Liver (tissue), 9 donors: ENCODE results near the gene TIMM23B. TPM values are rescaled to one million over a fixed set of nuclear protein-coding genes. Genes with fewer than 3 reads are reported as not detected.
"Not testable (repeated sequence)": the region's sequence is repeated elsewhere in the genome, so short reads cannot be mapped to it uniquely, and the experiment has no call there.

Source experiments
- DNase-seq: peaks from one replicate; pipeline ENCODE4 v3.0.0-alpha.2; 2017; ENCODE audit warnings: low spot score
- H3K27ac ChIP-seq, 2 donors: one replicate each; pipeline ENCODE4 v1.7.0; 2013; ENCODE audit warnings: inconsistent platforms in 2 of 2, low read length in 2 of 2, control low read depth in 1 of 2, low read depth in 1 of 2, mild to moderate bottlenecking in 1 of 2
- H3K27me3 ChIP-seq, 4 donors: one replicate each; pipeline versions ENCODE4 v1.6.1 to v1.7.0; 2013; ENCODE audit warnings: low read length in 3 of 4, inconsistent platforms in 1 of 4, mild to moderate bottlenecking in 1 of 4, moderate library complexity in 1 of 4; ENCODE audit not compliant: control insufficient read depth in 4 of 4, insufficient read depth in 4 of 4
- H3K36me3 ChIP-seq, 4 donors: one replicate each; pipeline versions ENCODE4 v1.6.1 to v1.7.0; 2013; ENCODE audit warnings: low read length in 3 of 4, mild to moderate bottlenecking in 3 of 4, low read depth in 1 of 4, moderate library complexity in 1 of 4; ENCODE audit not compliant: control insufficient read depth in 4 of 4, insufficient read depth in 3 of 4
- H3K4me1 ChIP-seq, 4 donors: one replicate each; pipeline versions ENCODE4 v1.6.1 to v1.7.0; 2013; ENCODE audit warnings: low read length in 3 of 4, mild to moderate bottlenecking in 3 of 4, moderate library complexity in 1 of 4; ENCODE audit not compliant: control insufficient read depth in 4 of 4, insufficient read depth in 4 of 4
- H3K4me3 ChIP-seq, 3 donors: one replicate each; pipeline versions ENCODE4 v1.6.1 to v1.7.0; 2013; ENCODE audit warnings: low read length in 3 of 3, control low read depth in 1 of 3, low read depth in 1 of 3, mild to moderate bottlenecking in 1 of 3
- H3K9ac ChIP-seq, 2 donors: one replicate each; pipeline ENCODE4 v1.7.0; 2013; ENCODE audit warnings: low read length in 2 of 2, mild to moderate bottlenecking in 2 of 2, moderate library complexity in 2 of 2, control low read depth in 1 of 2, low read depth in 1 of 2
- H3K9me3 ChIP-seq, 4 donors: one replicate each; pipeline versions ENCODE4 v1.6.1 to v1.7.0; 2013; ENCODE audit warnings: low read length in 3 of 4; ENCODE audit not compliant: control insufficient read depth in 4 of 4
- GABPA ChIP-seq, 2 donors: IDR thresholded peaks in 1 of 2; conservative IDR thresholded peaks in 1 of 2; 2 replicates each; pipeline ENCODE4 v1.6.1; 2016; ENCODE audit warnings: antibody characterized with exemption in 2 of 2, mild to moderate bottlenecking in 1 of 2, moderate library complexity in 1 of 2
- MAX ChIP-seq: IDR thresholded peaks from 2 replicates; pipeline ENCODE4 v1.6.1; 2016; ENCODE audit warnings: antibody characterized with exemption
- RAD21 ChIP-seq, 2 donors: IDR thresholded peaks; 2 replicates each; pipeline ENCODE4 v1.6.1; 2016; ENCODE audit warnings: antibody characterized with exemption in 2 of 2, mild to moderate bottlenecking in 2 of 2
- RXRA ChIP-seq, 2 donors: IDR thresholded peaks; 2 replicates each; pipeline ENCODE4 v1.6.1; 2017 to 2018; ENCODE audit warnings: antibody characterized with exemption in 2 of 2, mild to moderate bottlenecking in 1 of 2
- YY1 ChIP-seq: IDR thresholded peaks from 2 replicates; pipeline ENCODE4 v1.6.1; 2016; ENCODE audit warnings: antibody characterized with exemption, mild to moderate bottlenecking
- WGBS: extraction: QIAGEN DNeasy Blood & Tissue Kit; methylation state at CpG from one replicate; pipeline ENCODE4 v1.1.7; 2013; 5-methylcytosine and 5-hydroxymethylcytosine counted together
- polyA plus RNA-seq, 2 donors: library from polyadenylated mRNA; stranded (reverse) in 1 of 2; unstranded in 1 of 2; fragments of 200-250 nt in 1 of 2; fragments of >200 nt in 1 of 2; fragmentation: Nextera tagmentation in 1 of 2; extraction: Ambion mirVana in 1 of 2; gene quantifications; one replicate each; pipeline versions ENCODE4 v1.2.1 to v1.2.3, GENCODE V29; 2013 to 2015
- total RNA-seq, 2 donors: library from RNA; depleted of rRNA; stranded (reverse); fragments of >200 nt; gene quantifications; one replicate each; pipeline ENCODE4 v1.2.3, GENCODE V29; 2014
- TF ChIP-seq, protein P1 (sequence below): IDR thresholded peaks from 2 replicates; pipeline ENCODE4 v1.6.1; 2016; ENCODE audit warnings: antibody characterized with exemption, mild to moderate bottlenecking
- TF ChIP-seq, protein P2 (sequence below): IDR thresholded peaks from 2 replicates; pipeline ENCODE4 v1.6.1; 2016; ENCODE audit warnings: antibody characterized with exemption
- donor health status: healthy.
- donor health status: healthy.
- donor health status: healthy.
- donor health status: healthy.
- donor health status: healthy.

The TIMM23B gene, protein sequence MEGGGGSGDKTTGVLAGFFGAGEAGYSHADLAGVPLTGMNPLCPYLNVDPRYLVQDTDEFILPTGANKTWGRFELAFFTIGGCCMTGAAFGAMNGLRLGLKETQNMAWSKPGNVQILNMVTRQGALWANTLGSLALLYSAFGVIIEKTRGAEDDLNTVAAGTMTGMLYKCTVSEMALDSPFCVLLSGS
- total RNA-seq: 10 to 100 TPM in 1 of 2 donors, 1 to 10 TPM in 1; 9.1 to 23.1 TPM
- 10 to 100 TPM in 1 of 2 donors, 1 to 10 TPM in 1; 6.2 to 10.4 TPM for polyA plus RNA-seq

DNA sequence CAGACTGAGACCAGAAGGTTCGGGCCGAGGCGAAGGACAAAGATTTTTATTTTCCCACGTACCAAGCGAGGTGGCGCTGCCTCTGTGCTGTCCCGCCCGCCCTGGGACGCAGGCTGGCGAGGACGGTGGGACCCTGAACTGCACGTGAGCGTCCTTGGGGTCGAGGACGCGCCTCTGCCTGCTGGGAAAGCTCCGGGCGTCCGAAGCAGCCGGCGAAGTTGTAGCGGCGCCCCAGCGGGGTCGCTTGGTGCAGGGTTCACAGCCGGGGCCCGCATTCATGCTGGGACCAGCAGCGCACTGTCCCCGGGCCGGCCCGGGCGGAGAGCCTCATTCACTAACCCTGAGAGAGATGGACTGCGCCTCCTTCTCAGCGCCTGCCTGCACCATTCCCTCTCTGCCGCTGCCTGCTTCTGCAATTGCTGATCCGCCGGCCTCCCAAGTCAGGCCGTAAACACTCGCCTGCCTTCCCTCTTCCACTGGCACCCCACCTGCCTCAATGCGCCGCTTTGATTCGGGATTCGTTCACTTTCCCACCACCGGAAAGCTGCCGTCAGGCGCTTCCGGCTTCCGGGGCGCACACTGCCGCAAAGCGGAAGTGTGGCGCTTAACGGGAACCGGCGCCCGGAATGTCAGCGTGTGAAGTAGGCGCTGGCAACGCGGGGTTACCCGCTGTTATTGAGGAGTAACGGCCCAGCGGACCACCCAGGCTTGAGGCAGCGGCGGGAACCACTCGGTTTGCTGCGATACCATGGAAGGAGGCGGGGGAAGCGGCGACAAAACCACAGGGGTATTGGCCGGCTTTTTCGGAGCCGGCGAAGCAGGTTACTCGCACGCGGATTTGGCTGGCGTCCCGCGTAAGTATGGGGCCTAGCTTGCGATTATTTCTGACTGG lies at the start of gene TIMM23B, which contains the start of gene PARG:
Gene TIMM23B (plus strand): TSS at position 607 of the 892 bp plus-strand sequence. CDS start 142 bp downstream, at position 749.
Gene PARG (minus strand): TSS at position 581 of the 892 bp plus-strand sequence. CDS start 302 bp downstream, at position 279.
- Histone ChIP-seq H3K4me3 (peak within 1 kb of the TSS; percentile 79 to 97 (median 91)), H3K9ac (peak within 1 kb of the TSS; percentile 90 to 91), H3K4me1 (peaks cover 3 to 21% (median 12%) of the 10 kb centered on the region in 4 donors), H3K27ac (peak within 1 kb of the TSS; percentile 63 to 73)
- WGBS: under 1% methylated on average over 81 of the region's 81 CpGs
- H3K36me3 ChIP-seq, H3K27me3 ChIP-seq, H3K9me3 ChIP-seq: not testable (repeated sequence)
- TF ChIP-seq, protein P1, sequence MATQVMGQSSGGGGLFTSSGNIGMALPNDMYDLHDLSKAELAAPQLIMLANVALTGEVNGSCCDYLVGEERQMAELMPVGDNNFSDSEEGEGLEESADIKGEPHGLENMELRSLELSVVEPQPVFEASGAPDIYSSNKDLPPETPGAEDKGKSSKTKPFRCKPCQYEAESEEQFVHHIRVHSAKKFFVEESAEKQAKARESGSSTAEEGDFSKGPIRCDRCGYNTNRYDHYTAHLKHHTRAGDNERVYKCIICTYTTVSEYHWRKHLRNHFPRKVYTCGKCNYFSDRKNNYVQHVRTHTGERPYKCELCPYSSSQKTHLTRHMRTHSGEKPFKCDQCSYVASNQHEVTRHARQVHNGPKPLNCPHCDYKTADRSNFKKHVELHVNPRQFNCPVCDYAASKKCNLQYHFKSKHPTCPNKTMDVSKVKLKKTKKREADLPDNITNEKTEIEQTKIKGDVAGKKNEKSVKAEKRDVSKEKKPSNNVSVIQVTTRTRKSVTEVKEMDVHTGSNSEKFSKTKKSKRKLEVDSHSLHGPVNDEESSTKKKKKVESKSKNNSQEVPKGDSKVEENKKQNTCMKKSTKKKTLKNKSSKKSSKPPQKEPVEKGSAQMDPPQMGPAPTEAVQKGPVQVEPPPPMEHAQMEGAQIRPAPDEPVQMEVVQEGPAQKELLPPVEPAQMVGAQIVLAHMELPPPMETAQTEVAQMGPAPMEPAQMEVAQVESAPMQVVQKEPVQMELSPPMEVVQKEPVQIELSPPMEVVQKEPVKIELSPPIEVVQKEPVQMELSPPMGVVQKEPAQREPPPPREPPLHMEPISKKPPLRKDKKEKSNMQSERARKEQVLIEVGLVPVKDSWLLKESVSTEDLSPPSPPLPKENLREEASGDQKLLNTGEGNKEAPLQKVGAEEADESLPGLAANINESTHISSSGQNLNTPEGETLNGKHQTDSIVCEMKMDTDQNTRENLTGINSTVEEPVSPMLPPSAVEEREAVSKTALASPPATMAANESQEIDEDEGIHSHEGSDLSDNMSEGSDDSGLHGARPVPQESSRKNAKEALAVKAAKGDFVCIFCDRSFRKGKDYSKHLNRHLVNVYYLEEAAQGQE: peak; percentile 70
- peak; percentile 89 for TF ChIP-seq MAX
- TF ChIP-seq YY1: peak; percentile 65
- TF ChIP-seq, protein P2, sequence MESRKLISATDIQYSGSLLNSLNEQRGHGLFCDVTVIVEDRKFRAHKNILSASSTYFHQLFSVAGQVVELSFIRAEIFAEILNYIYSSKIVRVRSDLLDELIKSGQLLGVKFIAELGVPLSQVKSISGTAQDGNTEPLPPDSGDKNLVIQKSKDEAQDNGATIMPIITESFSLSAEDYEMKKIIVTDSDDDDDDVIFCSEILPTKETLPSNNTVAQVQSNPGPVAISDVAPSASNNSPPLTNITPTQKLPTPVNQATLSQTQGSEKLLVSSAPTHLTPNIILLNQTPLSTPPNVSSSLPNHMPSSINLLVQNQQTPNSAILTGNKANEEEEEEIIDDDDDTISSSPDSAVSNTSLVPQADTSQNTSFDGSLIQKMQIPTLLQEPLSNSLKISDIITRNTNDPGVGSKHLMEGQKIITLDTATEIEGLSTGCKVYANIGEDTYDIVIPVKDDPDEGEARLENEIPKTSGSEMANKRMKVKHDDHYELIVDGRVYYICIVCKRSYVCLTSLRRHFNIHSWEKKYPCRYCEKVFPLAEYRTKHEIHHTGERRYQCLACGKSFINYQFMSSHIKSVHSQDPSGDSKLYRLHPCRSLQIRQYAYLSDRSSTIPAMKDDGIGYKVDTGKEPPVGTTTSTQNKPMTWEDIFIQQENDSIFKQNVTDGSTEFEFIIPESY: peak; percentile 64
- peak in 1 of 2 donors; percentile 2 for TF ChIP-seq RAD21 (IDR thresholded peaks at IDR 0.05)
- TF ChIP-seq GABPA (IDR thresholded peaks at IDR 0.05 in 1 of 2, conservative IDR thresholded peaks at IDR 0.05 in 1 of 2): peak; percentile 84 to 97
- peak in 1 of 2 donors; percentile 13 for TF ChIP-seq RXRA (IDR thresholded peaks at IDR 0.05)
- peak; percentile 79 for DNase-seq

GRCh38 chr10:49899999-49900398 lies 41.9 kb upstream of the TIMM23B start:
- not testable (repeated sequence) for H3K27ac ChIP-seq, H3K9ac ChIP-seq, H3K9me3 ChIP-seq, H3K36me3 ChIP-seq, H3K4me3 ChIP-seq, H3K27me3 ChIP-seq, DNase-seq, H3K4me1 ChIP-seq
- 100% methylated on average over 1 of the region's 2 CpGs for WGBS

GRCh38 chr10:49900406-49900805 lies 41.4 kb upstream of the TIMM23B start:
- not testable (repeated sequence) for H3K4me3 ChIP-seq, H3K27me3 ChIP-seq, DNase-seq, H3K9ac ChIP-seq, H3K4me1 ChIP-seq, H3K9me3 ChIP-seq, H3K27ac ChIP-seq, H3K36me3 ChIP-seq
- 90% methylated on average over 2 of the region's 3 CpGs for WGBS

DNA sequence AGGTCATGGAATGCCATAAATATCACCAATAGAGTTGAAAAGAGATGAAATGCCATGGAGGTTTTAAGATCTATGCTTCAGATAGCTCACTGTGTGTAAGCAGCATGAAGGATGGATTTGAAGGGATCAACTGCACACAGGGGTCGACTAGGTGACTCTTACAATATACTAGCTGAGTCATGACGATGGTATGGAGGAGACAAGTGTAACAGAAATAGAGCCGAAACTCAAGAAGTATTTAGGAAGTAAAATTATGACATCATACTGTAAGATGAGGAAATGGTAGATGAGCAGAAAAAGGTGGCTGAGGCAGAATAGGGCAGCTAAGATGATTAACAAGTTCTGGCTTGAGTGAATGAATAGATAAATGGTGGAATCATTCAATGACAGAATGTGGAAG lies 38.0 kb upstream of the TIMM23B start:
- not testable (repeated sequence) for DNase-seq, H3K4me1 ChIP-seq, H3K4me3 ChIP-seq, H3K27ac ChIP-seq, H3K27me3 ChIP-seq, H3K9ac ChIP-seq, H3K36me3 ChIP-seq, H3K9me3 ChIP-seq
- WGBS: 93% methylated on average over 3 of the region's 3 CpGs

GRCh38 chr10:49908290-49909080 lies 33.4 kb upstream of the TIMM23B start:
- not testable (repeated sequence) for H3K27me3 ChIP-seq, H3K9ac ChIP-seq, DNase-seq, H3K4me1 ChIP-seq, H3K27ac ChIP-seq, H3K4me3 ChIP-seq, H3K36me3 ChIP-seq, H3K9me3 ChIP-seq
- 85% methylated on average over 4 of the region's 4 CpGs for WGBS
